HG03135 (cell line): ENCODE results near the gene LIMK1.
"Not testable (repeated sequence)": the region's sequence is repeated elsewhere in the genome, so short reads cannot be mapped to it uniquely, and the experiment has no call there.

Experiments used
- ATAC-seq: cut with Tn5 transposase; IDR thresholded peaks from one replicate; pipeline ENCODE4 v1.9.1; 2021; ENCODE audit warnings: mild to moderate bottlenecking, moderate library complexity; ENCODE audit not compliant: unreplicated experiment

Gene LIMK1

DNA sequence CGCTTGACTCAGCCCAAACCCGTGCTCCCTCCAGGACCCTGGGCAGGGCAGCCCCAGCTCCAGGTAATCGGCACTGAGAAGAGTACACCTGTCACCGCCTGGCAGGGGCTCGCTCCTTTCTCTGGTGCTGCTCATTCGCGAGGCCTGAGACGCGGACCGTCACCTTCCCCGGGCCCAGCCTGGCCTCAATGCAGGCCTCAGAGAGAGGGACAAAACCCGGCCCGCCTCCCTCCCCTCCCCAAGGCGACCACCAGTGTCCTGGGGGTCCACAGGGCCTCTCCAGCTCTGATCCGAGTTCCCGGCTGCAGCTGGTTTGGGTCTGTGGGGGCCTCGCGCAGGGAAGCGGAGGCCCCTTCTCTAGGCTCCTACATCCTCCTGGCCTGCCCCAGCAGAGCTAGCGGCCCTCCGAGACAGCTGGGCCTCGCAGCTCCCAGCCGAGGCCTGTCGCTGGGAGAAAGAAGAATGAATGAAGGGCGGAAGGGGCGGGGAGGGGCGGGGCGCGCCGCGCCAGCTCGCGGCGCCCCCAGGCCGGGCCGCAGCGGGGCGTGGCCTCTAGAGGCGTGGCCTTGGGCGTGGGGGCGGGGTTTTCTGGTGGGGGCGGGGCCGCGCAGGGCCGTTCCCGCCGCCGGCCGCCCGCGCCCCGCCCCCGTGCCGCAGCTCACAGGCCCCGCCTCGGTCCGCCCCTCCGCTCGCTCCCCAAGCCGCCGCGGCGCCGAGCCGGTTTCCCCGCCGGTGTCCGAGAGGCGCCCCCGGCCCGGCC lies at the start of gene LIMK1:
LIMK1 (plus strand) TSS at position 688 of the 760 bp plus-strand sequence. CDS start 187 bp downstream, outside the sequence.
- ATAC-seq = peak; percentile 66

GRCh38 chr7:74037609-74038008 lies 46.0 kb upstream of the LIMK1 start:
- ATAC-seq = no peak

DNA sequence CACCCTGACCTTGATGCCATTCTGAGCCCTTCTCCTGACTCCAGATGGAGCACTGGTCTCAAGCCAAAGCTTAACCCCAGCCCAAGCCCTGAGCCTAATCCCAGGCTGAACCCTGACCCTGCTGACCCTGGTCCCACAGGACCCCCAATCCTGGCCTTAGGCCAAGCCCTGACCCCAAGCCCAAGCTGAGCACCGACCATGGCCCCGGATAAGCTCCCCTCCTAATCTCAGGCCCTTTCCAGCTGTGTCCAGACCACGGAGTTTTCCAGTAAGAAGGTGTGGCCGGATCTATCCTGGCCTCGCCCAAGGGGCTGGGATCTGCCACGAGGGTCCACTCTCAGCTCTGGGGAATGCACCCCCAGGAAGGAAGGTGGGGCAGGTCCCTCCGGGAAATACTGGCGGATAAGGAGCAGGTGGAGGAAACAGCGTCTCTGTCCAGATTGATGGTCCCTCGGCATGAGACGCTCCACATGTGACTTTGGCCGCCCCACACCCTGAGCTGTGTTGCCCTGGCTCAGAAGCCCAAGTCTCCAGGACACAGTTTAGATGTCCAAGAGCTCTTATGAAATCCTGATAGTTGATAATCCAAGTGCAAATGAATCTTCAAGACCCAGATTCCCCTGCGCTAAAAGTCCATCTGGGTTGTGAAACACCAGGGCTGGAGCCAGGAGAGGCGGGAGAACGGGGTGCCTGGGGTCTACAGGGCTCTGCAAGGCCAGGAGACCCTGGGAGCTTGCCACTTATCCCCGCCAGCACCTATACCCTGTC lies 45.2 kb upstream of the LIMK1 start:
- ATAC-seq = no peak

- no peak for ATAC-seq
These were observed 44.3 kb upstream of the LIMK1 start for GRCh38 chr7:74039337-74039736.

DNA sequence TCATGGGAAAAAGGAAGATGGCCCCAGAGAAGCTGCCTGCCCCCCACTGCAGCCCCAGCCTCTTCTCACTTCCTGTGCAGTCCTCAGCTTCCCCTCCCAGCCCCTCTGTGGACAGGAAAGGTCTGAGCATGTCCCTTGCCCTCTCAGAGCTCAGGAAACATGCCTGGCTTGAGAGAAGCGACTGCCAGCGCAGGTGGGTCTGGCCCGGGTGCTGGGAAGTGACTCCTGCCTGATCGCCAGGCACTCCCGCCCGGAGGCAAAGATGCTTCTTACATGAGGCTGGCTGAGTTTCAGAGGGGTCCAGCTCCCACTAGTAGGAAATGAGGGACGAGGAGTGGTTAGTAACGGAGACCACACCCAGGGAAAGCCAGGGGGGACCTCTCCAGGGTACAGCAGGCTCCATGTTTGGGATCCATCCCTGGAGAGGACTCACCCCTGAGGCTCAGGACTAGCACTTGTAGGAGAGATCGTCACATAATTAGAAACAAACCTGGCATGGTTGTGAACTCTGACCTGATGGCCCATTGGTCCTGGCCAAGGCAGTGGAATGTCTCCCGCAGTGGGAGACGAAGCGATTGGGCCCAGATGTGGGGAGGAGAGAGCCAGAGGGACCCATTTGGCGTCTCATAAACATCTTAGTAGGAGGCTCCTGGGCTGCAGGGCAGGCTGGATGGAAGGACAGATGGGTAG lies 43.4 kb upstream of the LIMK1 start:
- no peak for ATAC-seq

DNA sequence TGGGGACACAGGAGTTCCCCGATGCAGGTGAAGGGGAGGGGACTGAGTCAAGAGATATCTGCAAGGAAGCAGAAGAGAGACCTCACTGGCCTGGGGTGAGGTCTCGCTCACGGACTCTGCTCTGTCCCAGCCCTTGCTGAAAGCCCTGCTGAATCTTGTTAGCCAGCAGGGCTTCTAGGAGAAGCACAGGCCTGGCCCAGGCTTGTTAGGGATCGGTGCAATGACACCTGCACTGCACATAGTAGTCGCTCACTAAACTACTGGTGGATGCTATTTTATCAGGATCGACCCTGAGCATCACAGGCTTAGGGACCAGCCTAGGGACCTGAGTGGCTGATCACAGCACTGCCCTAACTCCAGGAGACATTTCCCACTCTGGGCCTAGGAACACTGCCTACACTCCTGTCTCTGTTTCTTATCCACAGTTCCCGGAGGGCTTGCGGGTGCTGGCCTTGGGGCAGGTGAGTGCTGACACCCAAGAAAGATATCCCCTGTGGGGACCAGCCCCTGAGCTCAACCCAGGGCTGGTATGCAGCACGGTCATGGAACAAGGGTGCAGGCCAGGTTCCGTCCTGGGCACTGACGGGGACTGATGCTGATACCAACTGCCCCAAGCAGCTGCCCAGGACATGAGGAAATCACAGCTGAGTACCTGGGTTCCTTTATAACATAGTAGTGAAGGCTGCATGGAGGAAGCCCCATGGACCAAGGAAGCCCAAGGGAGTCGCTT lies 42.6 kb upstream of the LIMK1 start:
- no peak for ATAC-seq

DNA sequence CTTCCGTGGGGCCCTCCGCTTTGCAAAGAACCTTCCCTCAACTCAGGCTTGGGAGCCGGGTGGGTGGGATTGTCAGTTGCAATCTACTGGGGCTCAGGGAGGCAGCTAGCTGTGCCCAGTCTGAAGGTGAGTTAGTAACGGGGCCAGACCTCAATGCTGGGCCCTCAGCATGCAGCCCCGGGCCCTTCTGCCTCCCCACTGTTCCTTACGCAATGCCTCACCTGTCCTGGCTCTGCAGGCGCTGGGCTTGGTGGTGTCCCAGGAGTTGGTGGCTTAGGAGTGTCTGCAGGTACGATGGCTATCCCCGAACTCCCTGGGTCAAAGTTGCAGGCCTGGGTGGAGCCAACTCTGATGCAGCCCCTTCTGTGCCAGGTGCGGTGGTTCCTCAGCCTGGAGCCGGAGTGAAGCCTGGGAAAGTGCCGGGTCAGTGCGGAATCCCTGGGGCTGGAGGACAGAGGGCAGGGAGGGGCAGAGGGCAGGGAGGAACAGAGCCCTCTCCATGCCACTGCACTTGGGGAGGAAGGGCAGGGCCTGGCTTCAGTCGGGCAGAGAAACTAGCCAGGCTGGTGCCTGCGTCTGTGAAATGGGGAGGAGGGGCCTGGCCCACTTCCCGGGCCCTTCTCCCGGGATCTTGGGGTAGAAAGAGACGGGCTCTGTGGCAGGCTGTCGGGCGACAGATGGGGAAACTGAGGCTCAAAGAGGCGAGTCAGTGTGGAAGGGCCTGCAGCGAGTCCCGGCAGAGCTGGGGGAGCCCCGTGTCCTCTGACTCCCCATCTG lies 40.7 kb upstream of the LIMK1 start:
- ATAC-seq = no peak

DNA sequence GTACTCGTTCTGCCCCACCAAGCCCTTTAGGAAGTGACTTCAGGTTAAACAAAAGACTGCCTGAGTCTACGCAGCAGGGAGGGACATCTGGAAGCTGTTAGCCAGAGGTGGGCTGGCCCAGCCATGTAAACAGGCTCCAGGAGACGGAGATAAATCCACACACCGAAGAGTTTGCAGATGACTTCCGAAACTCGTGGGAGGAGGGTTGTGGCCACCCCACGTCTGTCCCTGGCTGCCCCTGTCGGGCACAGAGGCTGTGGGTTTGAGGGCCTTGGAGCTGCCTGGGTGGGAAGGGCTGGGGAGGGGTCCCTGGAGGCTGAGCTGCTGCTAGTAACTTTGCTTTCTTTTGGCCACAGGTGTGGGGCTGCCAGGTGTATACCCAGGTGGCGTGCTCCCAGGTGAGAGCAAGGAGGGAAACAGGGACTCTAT lies 40.1 kb upstream of the LIMK1 start:
- no peak for ATAC-seq

GRCh38 chr7:74044366-74045350 lies 38.9 kb upstream of the LIMK1 start:
- no peak for ATAC-seq

DNA sequence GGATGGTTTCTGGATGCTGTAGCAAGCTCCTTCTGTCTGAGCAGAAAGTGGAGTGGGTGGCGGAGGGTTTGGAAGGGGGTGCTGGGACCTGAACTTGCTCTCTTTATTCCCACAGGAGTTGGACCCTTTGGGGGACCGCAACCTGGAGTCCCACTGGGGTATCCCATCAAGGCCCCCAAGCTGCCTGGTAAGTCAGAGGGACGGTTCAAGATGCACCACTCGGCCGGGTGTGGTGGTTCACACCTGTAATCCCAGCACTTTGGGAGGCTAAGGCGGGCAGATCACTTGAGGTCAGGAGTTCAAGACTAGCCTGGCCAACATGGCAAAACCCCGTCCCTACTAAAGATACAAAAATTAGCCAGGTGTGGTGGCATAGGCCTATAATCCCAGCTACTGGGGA lies 37.0 kb upstream of the LIMK1 start:
- not testable (repeated sequence) for ATAC-seq

DNA sequence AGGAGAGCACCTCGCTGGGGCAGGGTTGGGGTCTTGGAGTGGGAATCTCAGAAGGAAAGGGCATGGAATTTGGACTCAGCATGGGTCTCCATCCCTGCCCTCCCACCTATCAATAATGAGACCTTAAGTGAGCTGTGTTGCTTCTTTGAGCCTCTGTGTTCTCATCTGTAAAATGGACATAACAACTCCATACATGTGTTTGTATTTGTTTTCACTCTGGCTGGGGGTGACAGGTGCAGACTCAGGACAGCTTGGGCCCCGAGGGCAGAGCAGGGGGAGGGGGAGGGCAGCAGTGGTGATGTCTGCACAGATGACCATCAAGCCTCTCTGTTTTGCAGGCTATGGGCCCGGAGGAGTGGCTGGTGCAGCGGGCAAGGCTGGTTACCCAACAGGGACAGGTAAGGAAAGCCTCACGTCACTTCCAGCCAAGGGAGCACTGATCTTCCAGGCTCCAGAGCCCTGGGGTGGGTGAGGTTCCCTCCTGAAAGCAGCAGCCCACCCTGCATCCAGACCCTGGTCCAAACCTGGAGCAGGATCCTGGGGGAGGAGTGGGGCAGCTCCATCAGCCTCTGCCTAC lies 35.7 kb upstream of the LIMK1 start:
- ATAC-seq = no peak

DNA sequence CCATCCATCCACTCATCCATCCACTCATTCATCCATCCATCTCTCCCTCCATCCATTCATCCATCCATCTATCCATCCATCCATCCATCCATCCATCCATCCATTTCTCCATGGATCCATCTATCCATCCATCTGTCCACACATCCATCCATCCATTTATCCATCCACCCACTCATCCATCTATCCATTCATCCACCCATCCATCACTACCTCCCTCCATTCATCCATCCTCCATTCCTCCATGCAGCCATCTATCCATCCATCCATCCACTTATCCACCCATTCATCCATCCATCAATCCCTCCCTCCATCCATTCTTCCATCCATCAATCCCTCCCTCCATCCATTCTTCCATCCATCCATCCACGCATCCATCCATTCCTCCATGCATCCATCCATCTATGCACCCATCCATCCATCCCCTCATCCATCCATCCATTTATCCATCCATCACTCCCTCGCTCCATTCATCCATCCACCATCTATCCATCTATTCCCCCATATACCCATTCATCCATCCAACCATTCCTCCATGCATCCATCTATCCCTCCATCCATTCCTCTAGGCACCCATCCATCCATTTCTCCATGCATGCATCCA lies 34.5 kb upstream of the LIMK1 start:
- no peak for ATAC-seq

GRCh38 chr7:74049997-74050798 lies 33.4 kb upstream of the LIMK1 start:
- ATAC-seq = no peak

DNA sequence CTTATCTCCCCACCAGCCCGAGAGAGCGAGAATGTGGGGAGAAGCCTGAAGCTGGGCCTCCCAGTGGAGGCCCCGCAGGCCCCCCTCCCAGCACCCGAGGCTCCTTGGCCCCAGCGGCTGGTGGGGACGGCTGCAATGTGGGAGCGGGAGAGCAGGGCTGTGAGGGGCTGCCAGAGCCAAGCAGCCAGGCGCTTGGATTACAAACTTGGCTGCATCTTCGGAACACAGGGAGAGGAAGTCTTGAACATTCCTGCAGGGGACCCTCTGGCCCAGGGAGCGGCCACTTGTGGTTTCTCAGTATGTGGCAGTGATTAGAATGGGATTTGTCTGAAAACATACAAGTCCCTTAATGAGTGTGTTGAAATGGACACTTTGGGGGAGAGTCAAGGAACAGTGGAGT lies 32.4 kb upstream of the LIMK1 start:
- no peak for ATAC-seq

DNA sequence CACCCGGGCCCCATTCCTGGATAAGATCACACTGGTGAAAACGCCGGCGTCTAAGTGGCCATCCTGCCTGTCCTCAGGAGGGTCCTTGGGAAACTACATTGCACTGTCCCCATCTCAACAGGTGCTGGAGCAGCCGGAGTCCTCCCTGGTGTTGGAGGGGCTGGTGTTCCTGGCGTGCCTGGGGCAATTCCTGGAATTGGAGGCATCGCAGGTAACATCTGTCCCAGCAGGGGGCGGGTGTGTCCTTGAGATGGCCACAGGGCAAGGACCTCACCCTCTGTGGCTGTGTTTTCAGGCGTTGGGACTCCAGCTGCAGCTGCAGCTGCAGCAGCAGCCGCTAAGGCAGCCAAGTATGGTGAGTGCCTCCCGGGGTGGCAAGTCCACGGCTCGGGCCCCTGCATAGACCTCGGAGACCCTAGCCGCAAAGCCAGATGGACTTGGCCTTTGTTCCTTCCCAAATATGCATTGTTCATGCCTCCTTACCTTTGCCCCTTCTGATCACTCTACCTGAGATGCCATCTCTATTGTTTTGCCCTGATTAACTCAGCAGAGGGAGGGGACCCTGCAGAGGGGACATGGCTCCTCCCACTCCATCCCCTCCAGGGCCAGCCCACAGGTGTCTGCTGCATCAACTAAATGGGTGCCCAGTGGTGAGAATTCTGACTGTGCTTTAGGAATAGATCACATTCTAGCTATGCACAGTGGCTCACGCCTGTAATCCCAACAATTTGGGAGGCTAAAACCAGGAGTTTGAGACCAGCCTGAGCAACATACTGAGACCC lies 31.8 kb upstream of the LIMK1 start:
- ATAC-seq = no peak

DNA sequence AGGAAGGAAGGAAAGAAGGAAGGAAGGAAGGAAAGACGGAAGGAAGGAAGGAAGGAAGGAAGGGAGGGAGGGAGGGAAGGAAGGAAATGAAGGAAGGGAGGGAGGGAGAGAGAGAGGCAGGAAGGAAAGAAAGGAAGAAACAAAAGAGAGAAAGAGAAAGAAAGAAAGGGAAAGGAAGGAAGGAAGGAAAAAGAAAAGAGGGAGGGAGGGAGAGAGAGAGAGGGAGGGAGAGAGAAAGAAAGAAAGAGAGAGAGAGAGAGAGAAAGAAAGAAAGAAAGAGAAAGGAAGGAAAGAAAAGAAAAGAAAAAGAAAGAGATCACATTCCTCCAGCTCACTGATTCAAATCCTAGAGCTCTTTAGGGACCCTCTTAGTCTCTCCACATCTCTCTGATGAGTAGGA lies 31.0 kb upstream of the LIMK1 start:
- ATAC-seq = no peak
